RWPE1 (cell line): ENCODE measurements around the gene PTPN1.
A peak's percentile ranks its signal among the peaks of the same experiment; 100 is the strongest.
"Not testable (repeated sequence)": the region's sequence is repeated elsewhere in the genome, so short reads cannot be mapped to it uniquely, and the experiment has no call there.

Experiments
- CTCF ChIA-PET: fragments of 350-600 bp; sonication (Branson Sonifier 250); formaldehyde crosslinking; extraction: SDS; loops from one replicate; lab custom pipeline; 2021; lab: Yijun Ruan, JAX
- POLR2A ChIA-PET: fragments of 400-600 bp; formaldehyde crosslinking; extraction: SDS; loops from one replicate; lab custom pipeline; 2020; ENCODE audit warnings: antibody characterized with exemption; ENCODE audit not compliant: low non-redundant PET; lab: Yijun Ruan, JAX
- DNase-seq: peaks from one replicate; pipeline ENCODE4 v3.0.0; 2012; ENCODE audit warnings: low spot score
- H3K27ac ChIP-seq: fragments of 450-650 bp; 2 replicates; pipeline ENCODE4 v1.5.1; 2017
- TF ChIP-seq, protein P1 (sequence below): fragments of 450-650 bp; conservative IDR thresholded peaks from 2 replicates; pipeline ENCODE4 v1.5.1; 2017; ENCODE audit warnings: low read depth, mild to moderate bottlenecking

The PTPN1 gene

DNA sequence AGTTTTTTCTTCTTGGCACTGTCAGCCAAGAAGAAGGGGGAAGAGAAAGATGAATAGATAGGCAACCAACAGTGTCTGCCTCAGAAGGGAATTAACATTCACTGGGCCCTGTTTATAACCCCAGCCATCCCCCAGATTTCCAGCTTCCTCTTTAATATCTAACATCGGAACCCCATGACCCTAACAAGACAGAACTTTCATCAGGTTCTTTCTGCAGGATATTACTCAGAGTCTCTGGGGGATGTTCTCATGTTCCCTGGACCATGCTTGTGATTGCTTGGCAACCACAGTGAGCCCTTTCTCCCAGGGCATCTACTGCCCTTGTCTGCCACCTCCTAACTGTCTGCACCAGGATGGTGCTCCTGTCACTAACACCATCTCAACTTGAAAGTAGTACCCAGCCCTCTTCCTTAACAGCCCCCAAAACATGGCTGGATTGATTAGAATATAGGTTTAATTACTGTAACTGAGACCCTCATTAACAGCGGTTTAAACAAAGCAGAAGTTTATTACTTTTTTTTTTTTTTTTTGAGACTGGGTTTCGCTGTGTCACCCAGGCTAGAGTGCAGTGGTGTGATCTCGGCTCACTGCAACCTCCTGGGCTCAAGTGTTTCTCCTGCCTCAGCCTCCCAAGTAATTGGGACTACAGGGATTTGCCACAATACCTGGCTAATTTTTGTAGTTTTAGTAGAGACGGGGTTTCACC is 12.0 kb upstream of the PTPN1 start:
- TF ChIP-seq, protein P1, sequence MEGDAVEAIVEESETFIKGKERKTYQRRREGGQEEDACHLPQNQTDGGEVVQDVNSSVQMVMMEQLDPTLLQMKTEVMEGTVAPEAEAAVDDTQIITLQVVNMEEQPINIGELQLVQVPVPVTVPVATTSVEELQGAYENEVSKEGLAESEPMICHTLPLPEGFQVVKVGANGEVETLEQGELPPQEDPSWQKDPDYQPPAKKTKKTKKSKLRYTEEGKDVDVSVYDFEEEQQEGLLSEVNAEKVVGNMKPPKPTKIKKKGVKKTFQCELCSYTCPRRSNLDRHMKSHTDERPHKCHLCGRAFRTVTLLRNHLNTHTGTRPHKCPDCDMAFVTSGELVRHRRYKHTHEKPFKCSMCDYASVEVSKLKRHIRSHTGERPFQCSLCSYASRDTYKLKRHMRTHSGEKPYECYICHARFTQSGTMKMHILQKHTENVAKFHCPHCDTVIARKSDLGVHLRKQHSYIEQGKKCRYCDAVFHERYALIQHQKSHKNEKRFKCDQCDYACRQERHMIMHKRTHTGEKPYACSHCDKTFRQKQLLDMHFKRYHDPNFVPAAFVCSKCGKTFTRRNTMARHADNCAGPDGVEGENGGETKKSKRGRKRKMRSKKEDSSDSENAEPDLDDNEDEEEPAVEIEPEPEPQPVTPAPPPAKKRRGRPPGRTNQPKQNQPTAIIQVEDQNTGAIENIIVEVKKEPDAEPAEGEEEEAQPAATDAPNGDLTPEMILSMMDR = no peak
- DNase-seq = peak; percentile 76
- H3K27ac ChIP-seq = peak overlapping the region; percentile 87
- ChIA-PET POLR2A (no interaction called here), CTCF (no interaction called here)

DNA sequence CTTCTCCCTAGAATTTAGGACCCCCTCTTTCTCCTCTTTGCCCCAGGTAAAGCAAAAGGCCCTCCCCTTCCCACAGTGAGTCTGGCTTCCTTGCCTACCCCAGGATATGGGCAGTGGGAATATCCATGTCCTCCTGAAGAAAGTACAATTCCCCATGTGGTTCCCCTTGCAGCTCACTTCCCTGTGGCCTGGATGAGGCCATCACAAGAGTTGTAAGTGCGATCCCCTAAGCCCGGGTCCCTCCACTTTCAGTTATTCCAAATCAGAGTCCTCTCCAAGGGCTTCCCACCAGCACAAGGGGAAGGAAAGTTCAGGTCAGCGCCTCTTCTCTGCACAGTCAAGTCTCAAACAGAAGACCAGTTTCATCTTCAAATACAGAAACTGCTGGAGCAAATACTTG is 10.2 kb upstream of the PTPN1 start:
- DNase-seq = no peak
- POLR2A ChIA-PET = no interaction called here
- TF ChIP-seq, protein P1 = no peak
- CTCF ChIA-PET = interaction anchor here (0.6 to 1.0 kb wide), 2 partner anchors 88 to 375 kb away, joined by 4 to 5 read pairs; no protein-coding TSS in a partner anchor
- H3K27ac ChIP-seq = no peak overlapping the region

DNA sequence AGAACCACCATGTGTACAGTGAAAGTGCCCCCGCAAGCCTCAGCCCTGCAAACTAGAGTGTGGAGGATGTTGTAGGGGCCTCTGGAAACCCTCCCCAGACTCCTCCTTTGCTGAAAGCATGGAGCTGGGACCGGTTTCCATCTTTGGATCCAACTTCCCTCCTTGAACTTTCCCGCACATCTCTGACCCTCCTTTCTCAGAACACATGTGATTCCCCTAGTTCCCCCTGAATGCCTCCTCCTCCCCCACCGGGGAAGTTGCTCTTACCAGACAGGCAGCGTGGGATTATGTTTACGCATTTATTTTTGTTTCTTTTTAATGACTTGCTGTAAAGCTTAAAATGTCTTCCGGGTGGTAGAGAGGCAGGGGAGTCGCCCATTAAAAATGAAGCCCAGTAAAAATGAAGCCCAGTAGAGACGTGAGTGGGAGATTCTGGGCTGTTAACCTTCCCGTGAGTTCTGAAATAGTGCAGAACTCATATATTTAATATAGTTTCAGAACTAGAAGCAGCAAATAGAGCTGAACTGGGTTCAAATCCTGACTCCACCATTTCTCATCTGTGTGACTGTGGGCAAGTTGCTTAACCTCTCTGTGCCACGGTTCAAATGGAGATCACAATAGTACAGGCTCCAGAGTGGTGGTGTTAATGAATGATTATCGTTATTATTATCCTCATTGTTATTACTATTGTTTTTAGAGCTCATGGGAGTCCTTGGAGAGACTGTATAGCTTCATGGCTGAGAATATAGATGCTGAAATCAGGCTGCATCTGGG is 8.0 kb upstream of the PTPN1 start:
- POLR2A ChIA-PET = no interaction called here
- DNase-seq = no peak
- TF ChIP-seq, protein P1 = no peak
- CTCF ChIA-PET = interaction anchor here (0.6 kb wide), 1 partner anchor 431 kb away, joined by 3 read pairs; no protein-coding TSS in a partner anchor
- peak overlapping the region; percentile 70 for H3K27ac ChIP-seq

DNA sequence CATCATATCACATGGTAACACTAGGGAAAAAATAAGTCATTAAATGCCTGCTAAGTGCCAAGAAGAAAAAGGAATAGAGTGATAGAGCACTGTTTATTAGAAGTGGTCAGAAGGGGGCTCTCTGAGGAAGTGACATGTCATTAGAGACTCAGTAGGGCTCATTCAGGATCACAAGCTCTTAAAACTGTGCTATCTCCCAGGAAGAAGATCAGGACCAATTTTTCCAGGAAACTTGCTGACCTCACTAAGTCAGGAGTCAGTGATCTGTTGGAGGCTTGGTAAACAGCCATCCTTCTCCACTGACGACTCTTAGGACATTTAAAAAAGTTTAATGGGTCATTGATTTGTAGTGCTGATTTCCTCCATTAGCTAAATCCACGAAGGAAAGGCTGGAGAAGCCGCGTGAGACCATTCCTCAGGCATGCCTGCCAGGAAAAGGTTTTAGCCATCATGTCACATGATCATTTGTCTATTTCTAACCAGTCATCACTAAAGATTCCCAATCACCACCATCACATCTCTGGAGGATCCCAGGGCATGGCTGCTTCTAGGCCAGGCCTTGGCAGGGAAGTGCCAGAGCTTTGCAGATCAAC is 5.9 kb upstream of the PTPN1 start:
- ChIA-PET CTCF (interaction anchor here (1.5 kb wide), 1 partner anchor 245 kb away, joined by 4 read pairs; no protein-coding TSS in a partner anchor), POLR2A (no interaction called here)
- DNase-seq = no peak
- TF ChIP-seq, protein P1 = no peak
- peak overlapping the region; percentile 5; the same call in 1 of the 2 replicates for H3K27ac ChIP-seq

DNA sequence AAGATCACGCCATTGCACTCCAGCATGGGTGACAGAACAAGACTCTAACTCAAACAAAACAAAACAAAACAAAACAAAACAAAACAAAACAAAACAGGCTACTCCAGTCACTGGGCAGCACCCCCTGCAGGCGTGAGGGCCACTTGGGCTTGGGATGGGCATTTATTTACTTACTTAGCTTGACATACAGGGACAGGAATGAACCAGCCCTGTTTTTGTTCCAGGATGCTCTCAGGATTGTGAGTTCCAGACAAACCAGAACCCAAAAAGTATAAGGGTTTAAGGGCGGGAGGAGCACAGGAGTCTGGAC is 4.0 kb upstream of the PTPN1 start:
- ChIA-PET CTCF (interaction anchor here (0.7 to 1.1 kb wide), 4 partner anchors 11 to 393 kb away, joined by 3 to 4 read pairs (median 4); partner anchors contain the start of gene UBE2V1), POLR2A (no interaction called here)
- TF ChIP-seq, protein P1 = no peak
- no peak for DNase-seq
- no peak overlapping the region for H3K27ac ChIP-seq

DNA sequence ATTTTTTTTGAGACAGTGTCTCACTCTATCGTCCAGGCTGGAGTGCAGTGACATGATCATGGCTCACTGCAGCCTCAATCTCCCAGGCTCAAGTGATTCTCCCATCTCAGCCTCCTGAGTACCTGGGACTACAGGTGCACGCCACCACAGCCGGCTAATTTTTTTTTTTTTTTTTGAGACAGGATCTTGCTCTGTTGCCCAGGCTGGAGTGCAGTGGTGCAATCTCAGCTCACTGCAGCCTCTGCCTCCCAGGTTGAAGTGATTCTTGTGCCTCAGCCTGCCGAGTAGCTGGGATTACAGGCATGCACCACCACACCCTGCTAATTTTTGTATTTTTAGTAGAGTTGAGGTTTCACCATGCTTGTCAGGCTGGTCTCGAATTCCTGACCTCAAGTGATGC is 2.4 kb upstream of the PTPN1 start:
- DNase-seq, POLR2A ChIA-PET: not testable (repeated sequence)
- CTCF ChIA-PET = interaction anchor here (1.3 kb wide), 1 partner anchor 14 kb away, joined by 4 read pairs; no protein-coding TSS in a partner anchor
- peak overlapping the region; percentile 51 for H3K27ac ChIP-seq
